Uterus (tissue), 2 donors: ENCODE results near the gene CDX1.

Source experiments
- POLR2A ChIP-seq, 2 donors: fragments of 450-650 bp; IDR thresholded peaks; one replicate each; pipeline ENCODE4 v1.6.1; 2016; ENCODE audit warnings: antibody characterized with exemption in 2 of 2, mild to moderate bottlenecking in 1 of 2, moderate library complexity in 1 of 2
- TF ChIP-seq, protein P1 (sequence below), 4 experiments: fragments of 200-600 bp in 2 of 4; fragments of 450-650 bp in 2 of 4; sonication (generic) in 2 of 4; IDR thresholded peaks; one replicate each; pipeline ENCODE4 v1.5.1; 2016 to 2019; ENCODE audit warnings: antibody characterized with exemption in 4 of 4, mild to moderate bottlenecking in 2 of 4, moderate library complexity in 1 of 4

DNA sequence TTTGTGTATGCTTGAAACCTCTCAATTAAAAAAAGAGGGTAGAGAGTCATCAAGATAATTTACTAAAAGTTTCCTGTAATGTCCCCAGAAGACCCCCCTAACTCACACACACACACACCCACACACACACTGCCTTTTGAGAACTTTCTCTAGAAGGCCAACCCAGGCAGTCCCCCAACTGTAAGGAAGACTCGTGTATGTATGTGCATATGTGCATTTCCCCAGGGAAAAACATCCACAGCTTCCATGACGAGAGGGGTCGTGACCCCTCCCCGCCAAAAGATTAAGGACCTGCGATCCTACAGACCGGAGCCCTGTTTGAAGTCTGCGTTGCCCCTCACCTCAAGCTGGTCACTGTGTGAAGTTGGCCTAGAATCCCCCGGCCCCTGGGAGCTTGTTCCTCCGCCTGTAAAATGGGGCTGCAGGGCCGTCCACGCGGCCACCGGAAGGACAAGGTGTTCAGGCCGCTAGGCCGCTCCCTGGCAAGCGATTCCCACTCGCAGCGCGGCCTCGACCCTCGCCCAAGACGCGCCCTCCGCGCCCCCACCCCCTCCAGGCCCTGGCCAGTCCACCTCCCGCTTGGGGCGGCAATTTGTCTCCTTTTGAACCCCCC is 435 bp upstream of the CDX1 start:
- TF ChIP-seq, protein P1, sequence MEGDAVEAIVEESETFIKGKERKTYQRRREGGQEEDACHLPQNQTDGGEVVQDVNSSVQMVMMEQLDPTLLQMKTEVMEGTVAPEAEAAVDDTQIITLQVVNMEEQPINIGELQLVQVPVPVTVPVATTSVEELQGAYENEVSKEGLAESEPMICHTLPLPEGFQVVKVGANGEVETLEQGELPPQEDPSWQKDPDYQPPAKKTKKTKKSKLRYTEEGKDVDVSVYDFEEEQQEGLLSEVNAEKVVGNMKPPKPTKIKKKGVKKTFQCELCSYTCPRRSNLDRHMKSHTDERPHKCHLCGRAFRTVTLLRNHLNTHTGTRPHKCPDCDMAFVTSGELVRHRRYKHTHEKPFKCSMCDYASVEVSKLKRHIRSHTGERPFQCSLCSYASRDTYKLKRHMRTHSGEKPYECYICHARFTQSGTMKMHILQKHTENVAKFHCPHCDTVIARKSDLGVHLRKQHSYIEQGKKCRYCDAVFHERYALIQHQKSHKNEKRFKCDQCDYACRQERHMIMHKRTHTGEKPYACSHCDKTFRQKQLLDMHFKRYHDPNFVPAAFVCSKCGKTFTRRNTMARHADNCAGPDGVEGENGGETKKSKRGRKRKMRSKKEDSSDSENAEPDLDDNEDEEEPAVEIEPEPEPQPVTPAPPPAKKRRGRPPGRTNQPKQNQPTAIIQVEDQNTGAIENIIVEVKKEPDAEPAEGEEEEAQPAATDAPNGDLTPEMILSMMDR (IDR thresholded peaks at IDR 0.05) = no peak
- no peak for TF ChIP-seq POLR2A (IDR thresholded peaks at IDR 0.05)
